Measurements from ENCODE around the gene NUP210L.

NUP210L gene

GRCh38 chr1:153944005-153944826 is 210.7 kb downstream of the NUP210L start:
- no peak for DNase-seq (ENCODE audit: low read depth, low spot score)

GRCh38 chr1:153942766-153943549 is 211.9 kb downstream of the NUP210L start:
- DNase-seq (ENCODE audit: low read depth, low spot score): no peak
